GM21367 (cell line): ENCODE measurements around the gene DPP8.
"Not testable (repeated sequence)": the region's sequence is repeated elsewhere in the genome, so short reads cannot be mapped to it uniquely, and the experiment has no call there.

Source experiments
- ATAC-seq: cut with Tn5 transposase; IDR thresholded peaks from one replicate; pipeline ENCODE4 v1.9.1; 2021; ENCODE audit not compliant: unreplicated experiment

Gene DPP8

GRCh38 chr15:65405791-65406423, 111.6 kb downstream of the DPP8 start:
- ATAC-seq, result no peak

GRCh38 chr15:65404186-65404872, 113.2 kb downstream of the DPP8 start:
- no peak for ATAC-seq

- ATAC-seq, result no peak
These were observed 114.5 kb downstream of the DPP8 start for GRCh38 chr15:65402961-65403360.

GRCh38 chr15:65401611-65402240, 115.8 kb downstream of the DPP8 start:
- ATAC-seq, result no peak

GRCh38 chr15:65400760-65401610, 116.5 kb downstream of the DPP8 start:
- ATAC-seq, result no peak

- no peak for ATAC-seq
These were observed 117.5 kb downstream of the DPP8 start for GRCh38 chr15:65399997-65400396.

GRCh38 chr15:65399001-65399706, 118.3 kb downstream of the DPP8 start:
- no peak for ATAC-seq

GRCh38 chr15:65398486-65398885, 119.0 kb downstream of the DPP8 start:
- ATAC-seq, result not testable (repeated sequence)

GRCh38 chr15:65396965-65397317, 120.5 kb downstream of the DPP8 start:
- no peak for ATAC-seq

- ATAC-seq, result no peak
These were observed 121.1 kb downstream of the DPP8 start for GRCh38 chr15:65396283-65396964.

- no peak for ATAC-seq
These were observed 121.8 kb downstream of the DPP8 start for GRCh38 chr15:65395567-65396202.

GRCh38 chr15:65394936-65395335, 122.6 kb downstream of the DPP8 start:
- no peak for ATAC-seq

GRCh38 chr15:65394280-65394789, 123.2 kb downstream of the DPP8 start:
- ATAC-seq, result no peak

- no peak for ATAC-seq
These were observed 123.9 kb downstream of the DPP8 start for GRCh38 chr15:65393557-65393956.

- ATAC-seq, result no peak
These were observed 124.4 kb downstream of the DPP8 start for GRCh38 chr15:65393091-65393490.
